ENCODE data around the gene ABHD5.

Gene ABHD5

GRCh38 chr3:43685921-43686320 is 4.8 kb upstream of the ABHD5 start:
- DNase-seq (ENCODE audit: low read depth), result no peak

GRCh38 chr3:43686333-43686699 is 4.4 kb upstream of the ABHD5 start:
- no peak for DNase-seq (ENCODE audit: low read depth)

GRCh38 chr3:43686700-43687498 is 3.8 kb upstream of the ABHD5 start:
- no peak for DNase-seq (ENCODE audit: low read depth)

- DNase-seq (ENCODE audit: low read depth), result no peak
These were observed 3.3 kb upstream of the ABHD5 start for GRCh38 chr3:43687499-43687811.

GRCh38 chr3:43688245-43688650 is 2.5 kb upstream of the ABHD5 start:
- no peak for DNase-seq (ENCODE audit: low read depth)

GRCh38 chr3:43689166-43689565 is 1.6 kb upstream of the ABHD5 start:
- no peak for DNase-seq (ENCODE audit: low read depth)

- DNase-seq (ENCODE audit: low read depth), result no peak
These were observed 855 bp upstream of the ABHD5 start for GRCh38 chr3:43689766-43690399.

GRCh38 chr3:43691120-43691995 is 620 bp downstream of the ABHD5 start:
- DNase-seq (ENCODE audit: low read depth), result peak; percentile 12

GRCh38 chr3:43692085-43692855 is 1.5 kb downstream of the ABHD5 start:
- DNase-seq (ENCODE audit: low read depth), result no peak

- no peak for DNase-seq (ENCODE audit: low read depth)
These were observed 2.2 kb downstream of the ABHD5 start for GRCh38 chr3:43692971-43693370.

- DNase-seq (ENCODE audit: low read depth), result no peak
These were observed 2.9 kb downstream of the ABHD5 start for GRCh38 chr3:43693594-43693993.

GRCh38 chr3:43695443-43695842 is 4.7 kb downstream of the ABHD5 start:
- no peak for DNase-seq (ENCODE audit: low read depth)

GRCh38 chr3:43695863-43696262 is 5.1 kb downstream of the ABHD5 start:
- no peak for DNase-seq (ENCODE audit: low read depth)

- no peak for DNase-seq (ENCODE audit: low read depth)
These were observed 5.7 kb downstream of the ABHD5 start for GRCh38 chr3:43696441-43696840.

- DNase-seq (ENCODE audit: low read depth), result no peak
These were observed 6.1 kb downstream of the ABHD5 start for GRCh38 chr3:43696881-43697280.

GRCh38 chr3:43699864-43700263 is 9.1 kb downstream of the ABHD5 start:
- DNase-seq (ENCODE audit: low read depth), result no peak

GRCh38 chr3:43704697-43705096 is 14.0 kb downstream of the ABHD5 start:
- no peak for DNase-seq (ENCODE audit: low read depth)

- no peak for DNase-seq (ENCODE audit: low read depth)
These were observed 15.6 kb downstream of the ABHD5 start for GRCh38 chr3:43706342-43706741.

GRCh38 chr3:43707266-43707665 is 16.5 kb downstream of the ABHD5 start:
- no peak for DNase-seq (ENCODE audit: low read depth)

- no peak for DNase-seq (ENCODE audit: low read depth)
These were observed 17.3 kb downstream of the ABHD5 start for GRCh38 chr3:43707998-43708397.

- no peak for DNase-seq (ENCODE audit: low read depth)
These were observed 18.3 kb downstream of the ABHD5 start for GRCh38 chr3:43709022-43709421.

GRCh38 chr3:43710607-43711006 is 19.9 kb downstream of the ABHD5 start:
- no peak for DNase-seq (ENCODE audit: low read depth)

Measured in stimulated activated CD8-positive, alpha-beta memory T cell treated with anti-CD3 and anti-CD28 coated beads, Interleukin-4, amount 100 ng/mL, for 24 hours (primary cell).